SHP77 (cell line): ENCODE results near the gene PFDN6.
"Not testable (repeated sequence)": the region's sequence is repeated elsewhere in the genome, so short reads cannot be mapped to it uniquely, and the experiment has no call there.

Experiments used
- DNase-seq, 2 experiments: peaks; one replicate each; lab custom pipeline; 2025; lab: John Stamatoyannopoulos, UW

PFDN6 gene

GRCh38 chr6:33273924-33274902 lies 15.2 kb upstream of the PFDN6 start:
- DNase-seq, result no peak

GRCh38 chr6:33275795-33276580 lies 13.4 kb upstream of the PFDN6 start:
- not testable (repeated sequence) for DNase-seq

- no peak for DNase-seq
Observed at GRCh38 chr6:33276581-33276863, 12.9 kb upstream of the PFDN6 start.

- DNase-seq, result peak; percentile 82 to 84
Observed at GRCh38 chr6:33276864-33277662, 12.3 kb upstream of the PFDN6 start, which contains the start of gene B3GALT4. TSS of gene B3GALT4 (plus strand) at chr6:33277123. CDS start at chr6:33277420, 297 bp downstream.

- DNase-seq, result no peak
Observed at GRCh38 chr6:33277663-33278391, 11.6 kb upstream of the PFDN6 start.

- DNase-seq, result no peak
Observed at GRCh38 chr6:33278392-33278741, 11.0 kb upstream of the PFDN6 start.

- no peak for DNase-seq
Observed at GRCh38 chr6:33278810-33279209, 10.6 kb upstream of the PFDN6 start.

GRCh38 chr6:33279257-33279695 lies 10.1 kb upstream of the PFDN6 start:
- DNase-seq, result no peak

GRCh38 chr6:33279971-33280511 lies 9.4 kb upstream of the PFDN6 start:
- peak; percentile 38 to 51 for DNase-seq

- no peak for DNase-seq
Observed at GRCh38 chr6:33280539-33280938, 8.9 kb upstream of the PFDN6 start.

GRCh38 chr6:33285214-33285613 lies 4.2 kb upstream of the PFDN6 start:
- not testable (repeated sequence) for DNase-seq

- DNase-seq, result no peak
Observed at GRCh38 chr6:33286946-33287914, 2.2 kb upstream of the PFDN6 start.

- DNase-seq, result no peak
Observed at GRCh38 chr6:33288141-33288920, 1.1 kb upstream of the PFDN6 start.

- no peak for DNase-seq
Observed at GRCh38 chr6:33289784-33290315, 449 bp downstream of the PFDN6 start.

- no peak for DNase-seq
Observed at GRCh38 chr6:33290459-33290858, 1.1 kb downstream of the PFDN6 start.

- no peak for DNase-seq
Observed at GRCh38 chr6:33292996-33293682, 3.7 kb downstream of the PFDN6 start.

- no peak for DNase-seq
Observed at GRCh38 chr6:33294086-33294823, 4.9 kb downstream of the PFDN6 start.
